Neuron (in vitro differentiated cells): ENCODE results near the gene SLX9.

Experiments
- H2AFZ ChIP-seq: one replicate; pipeline ENCODE4 v1.6.1; 2013; ENCODE audit warnings: low read depth, mild to moderate bottlenecking, inconsistent platforms, low read length, moderate library complexity
- H3K27me3 ChIP-seq: one replicate; pipeline ENCODE4 v1.6.1; 2013; ENCODE audit warnings: low read length; ENCODE audit not compliant: insufficient read depth
- H3K36me3 ChIP-seq: one replicate; pipeline ENCODE4 v1.6.1; 2013; ENCODE audit warnings: low read length; ENCODE audit not compliant: insufficient read depth
- H3K4me1 ChIP-seq: one replicate; pipeline ENCODE4 v1.6.1; 2013; ENCODE audit warnings: low read length; ENCODE audit not compliant: insufficient read depth
- H3K4me3 ChIP-seq: 2 replicates; pipeline ENCODE4 v1.5.1; 2013; ENCODE audit warnings: mild to moderate bottlenecking, low read length, moderate library complexity
- H3K9me3 ChIP-seq: one replicate; pipeline ENCODE4 v1.6.1; 2013; ENCODE audit warnings: low read length

Gene SLX9

GRCh38 chr21:44947111-44947929 lies 7.5 kb downstream of the SLX9 start:
- no peak overlapping the region for H2AFZ ChIP-seq
- peaks cover under 1% of the 10 kb centered on the region for H3K4me1 ChIP-seq
- no peaks in the 10 kb centered on the region for H3K9me3 ChIP-seq
- H3K36me3 ChIP-seq, result peaks cover 19% of the 10 kb centered on the region
- H3K27me3 ChIP-seq, result no peaks in the 10 kb centered on the region
- no peak overlapping the region for H3K4me3 ChIP-seq

- Histone ChIP-seq H3K9me3 (no peaks in the 10 kb centered on the region), H3K36me3 (peaks cover 15% of the 10 kb centered on the region), H2AFZ (no peak overlapping the region), H3K27me3 (no peaks in the 10 kb centered on the region), H3K4me3 (no peak overlapping the region), H3K4me1 (no peaks in the 10 kb centered on the region)
Observed at GRCh38 chr21:44947930-44948331, 8.1 kb downstream of the SLX9 start.

GRCh38 chr21:44948426-44949120 lies 8.7 kb downstream of the SLX9 start:
- no peak overlapping the region for H2AFZ ChIP-seq
- H3K4me3 ChIP-seq, result no peak overlapping the region
- H3K27me3 ChIP-seq, result no peaks in the 10 kb centered on the region
- H3K4me1 ChIP-seq, result no peaks in the 10 kb centered on the region
- no peaks in the 10 kb centered on the region for H3K9me3 ChIP-seq
- H3K36me3 ChIP-seq, result peaks cover 15% of the 10 kb centered on the region

DNA sequence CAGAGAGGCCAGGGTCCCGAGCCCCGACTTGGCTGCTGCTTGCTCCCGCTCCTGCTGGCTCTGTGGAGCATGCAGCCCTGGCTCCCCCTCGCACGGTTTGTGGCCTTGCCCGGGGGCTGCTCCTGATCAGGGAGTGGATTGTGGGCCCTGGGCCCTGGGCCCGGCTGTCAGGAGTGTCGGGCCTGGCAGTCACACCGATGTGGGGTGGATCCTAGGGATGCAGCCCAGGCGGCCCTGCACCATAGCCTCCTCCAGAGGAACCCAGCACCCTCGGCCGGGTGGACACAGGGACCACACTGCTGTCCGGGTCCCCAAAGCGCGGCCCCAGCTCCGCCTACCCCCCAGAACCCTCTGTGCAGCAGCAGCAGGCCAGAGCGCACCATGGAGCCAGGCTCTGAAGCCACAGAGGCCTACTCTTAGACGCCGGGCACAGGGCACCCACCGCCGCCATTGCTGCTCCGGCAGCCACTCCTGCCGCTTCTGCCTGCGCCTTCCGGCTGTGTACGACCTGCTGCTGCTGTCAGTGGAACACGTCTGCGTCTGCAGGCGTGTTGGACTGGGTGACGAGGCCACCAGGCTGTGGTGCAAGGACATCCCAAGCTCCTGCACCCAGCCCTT lies 9.4 kb downstream of the SLX9 start:
- Histone ChIP-seq H3K4me3 (no peak overlapping the region), H2AFZ (no peak overlapping the region), H3K36me3 (peaks cover 13% of the 10 kb centered on the region), H3K9me3 (no peaks in the 10 kb centered on the region), H3K4me1 (no peaks in the 10 kb centered on the region), H3K27me3 (no peaks in the 10 kb centered on the region)

GRCh38 chr21:44949779-44950198 lies 10.0 kb downstream of the SLX9 start:
- no peak overlapping the region for H2AFZ ChIP-seq
- H3K36me3 ChIP-seq, result peaks cover 8% of the 10 kb centered on the region
- no peaks in the 10 kb centered on the region for H3K27me3 ChIP-seq
- H3K4me3 ChIP-seq, result no peak overlapping the region
- H3K9me3 ChIP-seq, result no peaks in the 10 kb centered on the region
- no peaks in the 10 kb centered on the region for H3K4me1 ChIP-seq

- H3K9me3 ChIP-seq, result no peaks in the 10 kb centered on the region
- H3K4me1 ChIP-seq, result peaks cover 3% of the 10 kb centered on the region
- H3K27me3 ChIP-seq, result no peaks in the 10 kb centered on the region
- no peak overlapping the region for H2AFZ ChIP-seq
- peaks cover 5% of the 10 kb centered on the region for H3K36me3 ChIP-seq
- H3K4me3 ChIP-seq, result no peak overlapping the region
Observed at GRCh38 chr21:44950351-44950750, 10.5 kb downstream of the SLX9 start.

- Histone ChIP-seq H3K9me3 (no peaks in the 10 kb centered on the region), H2AFZ (no peak overlapping the region), H3K4me3 (no peak overlapping the region), H3K4me1 (peaks cover 9% of the 10 kb centered on the region), H3K36me3 (peaks cover 7% of the 10 kb centered on the region), H3K27me3 (no peaks in the 10 kb centered on the region)
Observed at GRCh38 chr21:44951186-44951915, 11.5 kb downstream of the SLX9 start.

DNA sequence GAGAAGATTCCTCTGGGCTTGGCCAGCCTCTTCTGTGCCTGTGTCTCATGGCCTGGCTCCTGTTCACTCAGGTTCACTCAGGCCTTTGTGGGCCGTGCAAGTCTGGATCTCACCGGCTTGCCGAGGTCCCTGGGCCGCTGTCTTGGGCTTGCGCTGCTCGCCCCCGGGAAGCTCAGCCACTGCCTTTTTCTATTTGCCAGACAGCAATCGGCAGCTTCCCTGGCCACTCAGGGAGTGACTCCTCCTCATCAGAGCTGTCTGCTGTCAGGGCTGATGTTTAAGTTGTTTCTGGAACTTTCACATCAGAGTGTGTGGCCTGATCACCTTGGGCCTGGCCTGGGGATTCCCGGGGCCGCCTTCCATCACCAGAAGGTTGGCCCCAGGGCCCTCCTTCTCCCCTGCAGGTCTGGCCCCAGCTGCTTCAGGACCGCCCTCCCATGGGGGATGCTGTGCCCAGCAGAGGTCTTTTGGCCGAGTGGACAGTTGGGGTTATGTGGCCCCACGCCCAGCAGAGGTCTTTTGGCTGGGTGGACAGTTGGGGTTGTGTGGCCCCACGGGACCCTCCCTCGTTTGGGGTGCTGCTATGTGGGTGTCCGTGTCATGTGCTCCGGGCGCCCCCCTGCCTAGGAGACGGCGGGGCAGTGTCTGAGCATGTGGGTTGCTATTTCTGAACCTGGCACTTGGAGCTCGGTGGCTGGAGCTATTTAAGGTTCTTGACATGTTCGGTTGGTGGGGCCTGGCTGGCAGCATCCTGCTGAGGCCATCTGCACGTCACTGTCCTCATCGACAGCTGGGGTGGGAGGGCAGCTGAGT lies 12.5 kb downstream of the SLX9 start:
- Histone ChIP-seq H3K27me3 (no peaks in the 10 kb centered on the region), H3K9me3 (no peaks in the 10 kb centered on the region), H3K4me3 (no peak overlapping the region), H3K4me1 (peaks cover 9% of the 10 kb centered on the region), H2AFZ (no peak overlapping the region), H3K36me3 (peaks cover 13% of the 10 kb centered on the region)

DNA sequence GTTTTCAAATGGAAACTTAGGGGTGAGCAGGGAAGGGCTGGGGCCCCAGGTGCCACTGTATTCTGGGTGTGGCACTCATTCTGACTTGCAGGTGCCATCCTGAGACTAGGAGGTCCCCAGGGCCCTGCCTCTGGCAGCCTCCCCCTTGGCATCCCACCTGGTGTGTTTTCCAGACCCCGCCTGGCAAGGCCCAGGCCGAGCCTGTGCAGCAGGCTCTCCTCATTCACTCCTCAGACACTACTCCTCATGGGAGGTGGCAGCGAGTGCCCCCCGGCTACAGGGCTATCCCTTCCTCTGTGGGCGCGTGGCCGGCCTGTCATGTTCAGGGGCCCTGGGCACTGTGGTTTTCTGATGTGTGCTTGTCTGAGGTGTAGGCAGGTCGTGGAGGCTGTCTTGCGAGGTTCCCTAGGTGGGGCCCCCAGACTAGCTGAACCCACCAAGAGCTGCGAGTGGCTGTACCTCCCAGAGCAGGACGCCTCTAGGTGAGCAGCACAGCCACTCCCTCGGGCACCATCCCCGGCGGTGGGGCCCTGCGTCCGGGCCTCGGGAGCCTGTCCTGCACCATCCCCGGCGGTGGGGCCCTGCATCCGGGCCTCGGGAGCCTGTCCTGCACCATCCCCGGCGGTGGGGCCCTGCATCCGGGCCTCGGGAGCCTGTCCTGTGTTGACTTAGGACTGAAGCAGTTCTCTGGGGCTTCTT lies 13.2 kb downstream of the SLX9 start:
- no peak overlapping the region for H2AFZ ChIP-seq
- no peak overlapping the region for H3K4me3 ChIP-seq
- H3K27me3 ChIP-seq, result no peaks in the 10 kb centered on the region
- H3K4me1 ChIP-seq, result peaks cover 16% of the 10 kb centered on the region
- H3K36me3 ChIP-seq, result peaks cover 13% of the 10 kb centered on the region
- H3K9me3 ChIP-seq, result no peaks in the 10 kb centered on the region

- Histone ChIP-seq H3K27me3 (no peaks in the 10 kb centered on the region), H2AFZ (no peak overlapping the region)
Observed at GRCh38 chr21:44953628-44954021, 13.8 kb downstream of the SLX9 start.

GRCh38 chr21:44954281-44954771 lies 14.5 kb downstream of the SLX9 start:
- Histone ChIP-seq H2AFZ (no peak overlapping the region), H3K9me3 (no peaks in the 10 kb centered on the region), H3K4me3 (no peak overlapping the region), H3K27me3 (no peaks in the 10 kb centered on the region), H3K4me1 (peaks cover 29% of the 10 kb centered on the region), H3K36me3 (peaks cover 13% of the 10 kb centered on the region)

More at GRCh38 chr21:44953628-44954021, 13.8 kb downstream of the SLX9 start:
- Histone ChIP-seq H3K4me1 (peaks cover 22% of the 10 kb centered on the region), H3K9me3 (no peaks in the 10 kb centered on the region), H3K4me3 (no peak overlapping the region), H3K36me3 (peaks cover 13% of the 10 kb centered on the region)
